ENCODE data around the gene IFT172. TPM values are rescaled to one million over a fixed set of nuclear protein-coding genes. Genes with fewer than 3 reads are reported as not detected.
"Not testable (repeated sequence)": the region's sequence is repeated elsewhere in the genome, so short reads cannot be mapped to it uniquely, and the experiment has no call there.

The IFT172 gene
- total and polyA plus RNA-seq, 3 experiments from 2014 or later, result 5.3 to 13.8 (median 12.0) TPM

GRCh38 chr2:27428978-27429541, 60.5 kb downstream of the IFT172 start:
- peaks cover 41 to 53% (median 50%) of the 10 kb centered on the region in 3 donors for H3K4me1 Mint-ChIP-seq
- H3K9me3 ChIP-seq (ENCODE audit: low read length), result no peaks in the 10 kb centered on the region
- no peaks in the 10 kb centered on the region for H3K27me3 ChIP-seq (ENCODE audit: insufficient read depth, low read length, poor library complexity, severe bottlenecking)
- peak overlapping the region; percentile 94 to 99 (median 98) for H3K4me3 Mint-ChIP-seq
- DNase-seq, result peak in 4 of 5 donors; percentile 63 to 81 (median 71)
- ChIA-PET CTCF (interaction anchor here (0.8 to 2.8 kb wide), 6 partner anchors 14 to 254 kb away, joined by 3 to 11 read pairs (median 4); partner anchors contain the start of genes EIF2B4, MPV17, PPM1G and SNX17), POLR2A (interaction anchor here (0.5 to 3.5 kb wide), 6 partner anchors 20 to 153 kb away, joined by 3 to 25 read pairs (median 3); partner anchors contain the start of genes GTF3C2, PPM1G, ZNF512 and ZNF513)
- H3K27ac Mint-ChIP-seq, result peak overlapping the region; percentile 85 to 98 (median 96)
- H3K4me1 ChIP-seq (ENCODE audit: insufficient read depth, low read length), result peaks cover 29% of the 10 kb centered on the region
- H3K36me3 Mint-ChIP-seq, result peaks cover 0 to 32% (median 12%) of the 10 kb centered on the region in 3 donors
- H3K27ac ChIP-seq (ENCODE audit: low read depth, low read length), result peak overlapping the region; percentile 90
- peaks cover 12% of the 10 kb centered on the region for H3K36me3 ChIP-seq (ENCODE audit: insufficient read depth, low read length)
- H3K4me3 ChIP-seq (ENCODE audit: low read length), result peak overlapping the region; percentile 90
- H3K27me3 Mint-ChIP-seq, result no peaks in the 10 kb centered on the region
- H3K9me3 Mint-ChIP-seq, result no peaks in the 10 kb centered on the region

- H3K36me3 Mint-ChIP-seq, result peaks cover 0 to 26% (median 5%) of the 10 kb centered on the region in 3 donors
- no peaks in the 10 kb centered on the region for H3K9me3 Mint-ChIP-seq
- H3K9me3 ChIP-seq (ENCODE audit: low read length), result no peaks in the 10 kb centered on the region
- H3K4me1 Mint-ChIP-seq, result peaks cover 36 to 48% (median 45%) of the 10 kb centered on the region in 3 donors
- H3K36me3 ChIP-seq (ENCODE audit: insufficient read depth, low read length), result peaks cover 5% of the 10 kb centered on the region
- no peaks in the 10 kb centered on the region for H3K27me3 Mint-ChIP-seq
- H3K4me3 ChIP-seq (ENCODE audit: low read length), result peak within 1 kb of the TSS; percentile 90
- CTCF ChIA-PET, result interaction anchor here (1.0 to 2.8 kb wide), 4 partner anchors 18 to 105 kb away, joined by 3 to 11 read pairs (median 6); partner anchors contain the start of genes EIF2B4, MPV17, PPM1G and SNX17
- peaks cover 29% of the 10 kb centered on the region for H3K4me1 ChIP-seq (ENCODE audit: insufficient read depth, low read length)
- H3K27ac Mint-ChIP-seq, result peak within 1 kb of the TSS; percentile 96 to 99 (median 97)
- POLR2A ChIA-PET, result interaction anchor here (0.6 to 3.5 kb wide), 5 partner anchors 19 to 154 kb away, joined by 3 to 25 read pairs (median 3); partner anchors contain the start of genes GTF3C2, IFT172, PPM1G and ZNF512
- DNase-seq, result peak; percentile 83 to 92 (median 90)
- peak within 1 kb of the TSS; percentile 90 for H3K27ac ChIP-seq (ENCODE audit: low read depth, low read length)
- no peaks in the 10 kb centered on the region for H3K27me3 ChIP-seq (ENCODE audit: insufficient read depth, low read length, poor library complexity, severe bottlenecking)
- H3K4me3 Mint-ChIP-seq, result peak within 1 kb of the TSS; percentile 98 to 99 (median 98)
These were observed 61.1 kb downstream of the IFT172 start, which contains the start of gene NRBP1 for GRCh38 chr2:27428213-27428977. TSS of gene NRBP1 (plus strand) at chr2:27428631. CDS start at chr2:27433274, 4,643 bp downstream.

DNA sequence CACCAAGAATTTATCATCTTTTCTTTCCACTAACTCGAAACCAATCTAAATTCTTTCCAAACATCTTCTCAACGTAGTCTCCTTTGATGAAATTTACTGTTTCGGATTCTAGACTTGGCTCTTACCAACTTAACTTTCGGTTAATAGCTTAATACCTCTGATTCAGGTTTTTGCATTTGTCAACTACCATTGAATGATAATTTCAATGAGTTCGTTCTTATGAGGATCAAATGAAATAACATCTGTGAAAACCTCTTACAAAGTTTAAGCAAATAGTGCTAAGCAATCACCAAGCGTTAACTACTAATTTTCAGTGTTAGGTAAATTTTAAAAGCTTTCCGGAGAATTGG, 61.7 kb downstream of the IFT172 start:
- peaks cover 29% of the 10 kb centered on the region for H3K4me1 ChIP-seq (ENCODE audit: insufficient read depth, low read length)
- no peak for DNase-seq
- Mint-ChIP-seq H3K27me3 (no peaks in the 10 kb centered on the region), H3K9me3 (no peaks in the 10 kb centered on the region), H3K4me1 (peaks cover 32 to 43% (median 39%) of the 10 kb centered on the region in 3 donors), H3K36me3 (peaks cover 0 to 21% (median 0%) of the 10 kb centered on the region in 3 donors), H3K4me3 (peak overlapping the region; percentile 96 to 99 (median 98)), H3K27ac (peak overlapping the region; percentile 95 to 99 (median 96))
- CTCF ChIA-PET, result interaction anchor here (1.0 to 2.8 kb wide), 3 partner anchors 18 to 58 kb away, joined by 3 to 11 read pairs (median 8); partner anchors contain the start of genes EIF2B4, PPM1G and SNX17
- no peaks in the 10 kb centered on the region for H3K36me3 ChIP-seq (ENCODE audit: insufficient read depth, low read length)
- POLR2A ChIA-PET, result interaction anchor here (1.0 to 3.5 kb wide), 4 partner anchors 18 to 71 kb away, joined by 3 to 25 read pairs (median 4); partner anchors contain the start of genes GTF3C2, IFT172 and PPM1G
- H3K4me3 ChIP-seq (ENCODE audit: low read length), result peak overlapping the region; percentile 90
- H3K9me3 ChIP-seq (ENCODE audit: low read length), result no peaks in the 10 kb centered on the region
- peak overlapping the region; percentile 90 for H3K27ac ChIP-seq (ENCODE audit: low read depth, low read length)
- H3K27me3 ChIP-seq (ENCODE audit: insufficient read depth, low read length, poor library complexity, severe bottlenecking), result no peaks in the 10 kb centered on the region

- POLR2A ChIA-PET, result not testable (repeated sequence)
These were observed 64.5 kb downstream of the IFT172 start for GRCh38 chr2:27425039-27425438.

GRCh38 chr2:27422958-27423357, 66.6 kb downstream of the IFT172 start:
- CTCF ChIA-PET, result interaction anchor here (1.1 kb wide), 1 partner anchor 13 kb away, joined by 6 read pairs; no protein-coding TSS in a partner anchor
- Mint-ChIP-seq H3K4me1 (peaks cover 4 to 6% (median 6%) of the 10 kb centered on the region in 3 donors), H3K9me3 (no peaks in the 10 kb centered on the region), H3K36me3 (no peaks in the 10 kb centered on the region), H3K4me3 (no peak overlapping the region), H3K27me3 (peaks cover 0 to 3% of the 10 kb centered on the region in 2 donors), H3K27ac (no peak overlapping the region)
- Histone ChIP-seq H3K4me1 (ENCODE audit: insufficient read depth, low read length) (peaks cover 6% of the 10 kb centered on the region), H3K36me3 (ENCODE audit: insufficient read depth, low read length) (no peaks in the 10 kb centered on the region), H3K27me3 (ENCODE audit: insufficient read depth, low read length, poor library complexity, severe bottlenecking) (no peaks in the 10 kb centered on the region), H3K27ac (ENCODE audit: low read depth, low read length) (no peak overlapping the region), H3K9me3 (ENCODE audit: low read length) (no peaks in the 10 kb centered on the region), H3K4me3 (ENCODE audit: low read length) (no peak overlapping the region)
- POLR2A ChIA-PET, result no interaction called here
- DNase-seq, result no peak

More at GRCh38 chr2:27425039-27425438, 64.5 kb downstream of the IFT172 start:
- H3K27ac Mint-ChIP-seq; CTCF ChIA-PET; H3K36me3 ChIP-seq (ENCODE audit: insufficient read depth, low read length); H3K27me3 Mint-ChIP-seq; H3K4me3 ChIP-seq (ENCODE audit: low read length); H3K4me3 Mint-ChIP-seq; H3K27ac ChIP-seq (ENCODE audit: low read depth, low read length); H3K27me3 ChIP-seq (ENCODE audit: insufficient read depth, low read length, poor library complexity, severe bottlenecking); DNase-seq; H3K9me3 Mint-ChIP-seq; H3K9me3 ChIP-seq (ENCODE audit: low read length): not testable (repeated sequence)
- Mint-ChIP-seq H3K36me3 (peaks cover 0 to 12% (median 0%) of the 10 kb centered on the region in 3 donors), H3K4me1 (peaks cover 14 to 19% (median 18%) of the 10 kb centered on the region in 3 donors)
- H3K4me1 ChIP-seq (ENCODE audit: insufficient read depth, low read length), result peaks cover 14% of the 10 kb centered on the region

DNA sequence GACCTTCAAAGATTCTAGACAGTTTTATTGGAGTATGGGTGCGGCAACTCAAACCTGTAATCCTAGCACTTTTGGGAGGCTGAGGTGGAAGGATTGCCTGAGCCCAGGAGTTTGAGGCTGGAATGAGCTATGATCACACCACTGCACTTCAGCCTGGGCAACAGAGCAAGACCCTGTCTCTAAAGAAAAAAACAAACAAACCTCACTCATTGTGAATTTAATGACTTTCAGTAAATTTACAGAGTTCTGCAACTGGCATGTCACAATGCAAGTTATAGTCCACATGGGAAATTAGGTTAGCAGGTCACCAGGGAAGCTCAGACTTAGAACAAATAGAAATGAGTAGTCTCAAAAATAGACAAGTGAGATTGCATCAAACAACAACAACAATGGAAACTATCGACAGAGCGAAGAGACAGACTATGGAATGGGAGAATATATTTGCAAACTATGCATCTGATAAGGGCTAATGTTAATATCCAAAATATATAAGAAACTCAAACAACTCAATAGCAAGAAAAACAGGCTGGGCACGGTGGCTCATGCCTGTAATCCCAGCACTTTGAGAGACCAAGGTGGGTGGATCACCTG, 67.8 kb downstream of the IFT172 start:
- Mint-ChIP-seq H3K4me1 (no peaks in the 10 kb centered on the region), H3K27me3 (peaks cover 0 to 3% of the 10 kb centered on the region in 2 donors), H3K36me3 (no peaks in the 10 kb centered on the region), H3K4me3 (no peak overlapping the region), H3K27ac (no peak overlapping the region), H3K9me3 (no peaks in the 10 kb centered on the region)
- ChIA-PET POLR2A (no interaction called here), CTCF (no interaction called here)
- Histone ChIP-seq H3K4me3 (ENCODE audit: low read length) (no peak overlapping the region), H3K4me1 (ENCODE audit: insufficient read depth, low read length) (no peaks in the 10 kb centered on the region), H3K36me3 (ENCODE audit: insufficient read depth, low read length) (no peaks in the 10 kb centered on the region), H3K27me3 (ENCODE audit: insufficient read depth, low read length, poor library complexity, severe bottlenecking) (no peaks in the 10 kb centered on the region), H3K27ac (ENCODE audit: low read depth, low read length) (no peak overlapping the region), H3K9me3 (ENCODE audit: low read length) (no peaks in the 10 kb centered on the region)
- DNase-seq, result no peak

DNA sequence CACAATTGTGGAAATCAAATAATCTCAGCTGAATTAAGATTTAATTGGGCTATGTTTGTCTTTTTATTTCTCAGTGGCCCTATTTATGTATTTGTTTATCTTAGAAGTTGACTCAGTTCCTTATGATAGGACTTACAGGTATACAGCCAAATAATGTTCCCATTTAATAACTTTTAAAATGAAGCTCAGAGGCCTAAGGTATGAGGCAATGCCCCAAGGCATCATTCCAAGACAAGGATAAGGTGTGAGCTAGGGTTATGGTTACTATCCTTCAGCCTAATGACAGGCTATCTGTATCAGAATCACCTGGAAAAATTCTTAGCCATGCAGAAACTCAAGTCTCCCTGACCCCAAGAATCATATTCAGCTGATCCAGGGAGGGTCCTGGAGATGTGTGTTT, 68.5 kb downstream of the IFT172 start:
- Histone ChIP-seq H3K27ac (ENCODE audit: low read depth, low read length) (no peak overlapping the region), H3K36me3 (ENCODE audit: insufficient read depth, low read length) (no peaks in the 10 kb centered on the region), H3K9me3 (ENCODE audit: low read length) (no peaks in the 10 kb centered on the region), H3K27me3 (ENCODE audit: insufficient read depth, low read length, poor library complexity, severe bottlenecking) (no peaks in the 10 kb centered on the region), H3K4me1 (ENCODE audit: insufficient read depth, low read length) (no peaks in the 10 kb centered on the region), H3K4me3 (ENCODE audit: low read length) (no peak overlapping the region)
- Mint-ChIP-seq H3K27me3 (peaks cover 0 to 3% of the 10 kb centered on the region in 2 donors), H3K4me3 (no peak overlapping the region), H3K9me3 (no peaks in the 10 kb centered on the region), H3K4me1 (no peaks in the 10 kb centered on the region), H3K27ac (no peak overlapping the region), H3K36me3 (no peaks in the 10 kb centered on the region)
- DNase-seq, result no peak
- CTCF ChIA-PET, result no interaction called here
- POLR2A ChIA-PET, result no interaction called here
